ENCODE measurements around the gene TMEM179.

The TMEM179 gene

DNA sequence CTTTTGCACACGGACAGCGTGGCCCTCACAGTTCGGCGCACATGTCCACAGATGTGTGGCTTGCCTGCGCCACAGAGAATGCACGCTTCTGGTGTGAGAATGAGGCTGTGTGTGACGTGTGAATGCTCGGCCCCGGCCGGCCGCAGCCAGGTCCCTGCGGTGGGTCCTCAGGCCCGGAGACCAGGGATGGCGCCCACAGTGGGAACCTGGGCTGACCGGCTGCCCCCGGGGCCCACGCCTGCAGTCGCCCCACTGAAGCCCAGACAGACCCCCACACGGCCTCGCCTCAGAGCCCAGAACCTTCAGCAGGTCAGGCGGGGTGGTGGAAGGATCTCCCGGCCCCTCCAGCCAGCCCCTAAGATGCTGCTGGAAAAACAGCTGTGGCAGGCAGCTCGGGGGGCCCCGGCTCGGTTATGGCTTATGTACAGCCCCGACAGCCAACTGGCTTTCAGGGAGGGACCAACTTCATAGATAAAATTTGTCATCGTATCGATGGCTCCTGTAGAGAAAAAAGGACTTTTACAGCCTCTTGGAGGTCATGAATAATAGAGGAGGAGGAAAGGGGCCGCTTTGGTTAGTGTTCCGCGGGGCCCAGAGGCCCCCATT lies 29.5 kb downstream of the TMEM179 start:
- in situ Hi-C loops (cut with HindIII; ENCODE audit: low sequenced_read_pairs), result no loop called here

DNA sequence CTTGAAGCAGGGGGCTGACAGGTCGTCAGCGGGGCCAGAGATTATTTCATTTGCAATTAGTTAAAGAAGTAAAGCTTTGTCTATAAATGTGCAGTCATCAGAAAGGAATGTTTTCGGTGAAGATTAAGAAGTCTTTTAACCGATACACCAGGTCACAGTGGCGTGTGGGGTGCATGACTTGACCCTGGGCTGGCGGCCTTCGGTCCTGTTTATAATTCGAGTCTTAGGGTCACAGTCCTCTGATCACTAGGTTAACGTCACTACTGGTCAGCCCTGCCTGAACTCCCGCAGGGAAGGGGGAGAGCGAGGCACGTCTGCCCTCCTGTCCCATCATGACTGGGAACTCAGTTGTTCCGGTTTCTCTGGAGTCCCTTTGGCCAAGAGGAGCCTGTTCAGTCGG lies 30.0 kb downstream of the TMEM179 start:
- in situ Hi-C loops (cut with HindIII; ENCODE audit: low sequenced_read_pairs), result no loop called here

DNA sequence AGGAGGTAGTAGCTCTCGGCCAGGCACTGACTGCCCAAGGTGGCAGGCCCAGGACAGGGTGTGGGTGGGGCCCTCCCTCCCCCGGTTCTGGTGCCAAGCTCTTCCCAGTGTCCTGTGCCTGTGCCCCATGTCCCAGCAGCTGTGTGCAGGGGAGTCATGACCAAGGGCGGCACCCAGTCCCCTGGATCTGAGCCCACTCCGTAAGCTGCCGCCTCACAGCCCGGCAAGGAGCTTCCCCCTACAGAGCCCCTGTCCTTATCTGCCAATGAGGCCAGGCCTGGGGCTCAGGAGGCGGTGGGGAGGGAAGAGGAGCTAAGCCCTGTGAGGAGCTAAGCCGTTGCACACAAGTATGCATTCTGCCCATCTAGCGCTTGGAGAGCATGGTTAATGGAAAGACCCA lies 30.6 kb downstream of the TMEM179 start:
- in situ Hi-C loops (cut with HindIII; ENCODE audit: low sequenced_read_pairs), result no loop called here

GRCh38 chr14:104572668-104573067 lies 31.9 kb downstream of the TMEM179 start:
- in situ Hi-C loops (cut with HindIII; ENCODE audit: low sequenced_read_pairs), result no loop called here

DNA sequence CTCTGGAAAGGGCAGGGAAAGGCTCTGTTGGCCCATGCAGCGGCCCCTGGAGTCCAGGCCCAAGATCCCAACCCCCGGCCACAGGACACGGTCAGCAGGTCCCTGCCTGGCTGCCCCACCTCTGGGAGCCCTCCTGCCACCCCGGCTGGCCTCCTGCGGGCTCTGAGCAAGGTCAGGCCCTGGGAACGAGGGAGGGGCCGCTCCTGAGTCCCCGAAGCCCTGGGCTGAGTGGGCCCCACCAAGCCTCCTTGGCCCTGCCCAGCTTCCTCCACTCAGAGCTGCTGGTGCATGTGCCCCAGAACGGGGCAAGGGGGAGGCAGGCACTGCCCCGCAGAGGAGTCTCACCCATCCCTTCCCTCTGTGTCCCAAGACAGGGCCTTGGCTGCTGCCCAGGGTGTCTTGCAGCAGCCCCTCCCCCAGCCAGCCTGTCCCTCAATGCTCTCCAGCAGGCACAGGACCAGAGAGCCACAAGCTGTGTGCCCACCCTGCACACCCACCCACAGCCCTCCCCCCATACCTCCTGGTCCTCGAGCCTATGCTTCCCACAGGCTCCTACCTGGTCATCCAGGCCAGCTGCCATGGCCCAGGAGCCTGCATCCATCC lies 32.4 kb downstream of the TMEM179 start:
- in situ Hi-C loops (cut with HindIII; ENCODE audit: low sequenced_read_pairs), result no loop called here

- in situ Hi-C loops (cut with HindIII; ENCODE audit: low sequenced_read_pairs), result no loop called here
These were observed 33.3 kb downstream of the TMEM179 start for GRCh38 chr14:104571246-104571645.

DNA sequence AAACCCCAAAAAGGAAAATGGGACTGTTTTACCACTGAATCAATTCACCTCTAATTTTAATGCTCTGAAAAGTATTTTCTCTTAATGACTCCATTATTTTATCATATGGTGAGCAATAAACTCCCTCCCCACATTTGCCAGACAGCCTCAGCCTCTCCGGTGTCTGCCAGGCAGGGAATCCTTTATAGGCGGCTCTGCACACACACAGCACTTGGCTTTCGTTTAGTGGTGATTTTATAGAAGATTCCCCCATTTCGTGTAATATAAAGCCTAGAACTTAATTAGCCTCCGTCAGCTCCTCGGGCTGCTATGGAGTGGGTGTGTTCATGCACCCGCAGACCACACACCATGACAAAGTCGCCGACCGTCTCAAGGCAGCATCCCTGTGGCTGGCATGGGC lies 35.1 kb downstream of the TMEM179 start:
- in situ Hi-C loops (cut with HindIII; ENCODE audit: low sequenced_read_pairs), result no loop called here

- in situ Hi-C loops (cut with HindIII; ENCODE audit: low sequenced_read_pairs), result no loop called here
These were observed 36.0 kb downstream of the TMEM179 start for GRCh38 chr14:104568620-104569019.

DNA sequence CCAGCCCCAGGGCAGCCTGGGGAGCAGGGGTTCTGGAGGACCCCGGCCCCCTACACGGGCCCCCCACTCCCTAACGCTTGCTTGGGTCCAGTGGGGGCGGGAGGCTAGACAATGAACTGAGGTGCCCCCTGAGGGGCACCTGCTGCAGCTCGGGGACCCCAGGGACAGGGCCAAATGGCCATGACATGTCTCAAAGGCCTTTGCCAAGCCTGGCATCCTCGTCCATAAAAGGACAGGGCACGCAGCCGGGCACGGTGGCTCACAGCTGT lies 36.7 kb downstream of the TMEM179 start:
- in situ Hi-C loops (cut with HindIII; ENCODE audit: low sequenced_read_pairs), result no loop called here

GRCh38 chr14:104567141-104567956 lies 37.2 kb downstream of the TMEM179 start:
- in situ Hi-C loops (cut with HindIII; ENCODE audit: low sequenced_read_pairs), result no loop called here

GRCh38 chr14:104564744-104565679 lies 39.6 kb downstream of the TMEM179 start:
- in situ Hi-C loops (cut with HindIII; ENCODE audit: low sequenced_read_pairs), result no loop called here

DNA sequence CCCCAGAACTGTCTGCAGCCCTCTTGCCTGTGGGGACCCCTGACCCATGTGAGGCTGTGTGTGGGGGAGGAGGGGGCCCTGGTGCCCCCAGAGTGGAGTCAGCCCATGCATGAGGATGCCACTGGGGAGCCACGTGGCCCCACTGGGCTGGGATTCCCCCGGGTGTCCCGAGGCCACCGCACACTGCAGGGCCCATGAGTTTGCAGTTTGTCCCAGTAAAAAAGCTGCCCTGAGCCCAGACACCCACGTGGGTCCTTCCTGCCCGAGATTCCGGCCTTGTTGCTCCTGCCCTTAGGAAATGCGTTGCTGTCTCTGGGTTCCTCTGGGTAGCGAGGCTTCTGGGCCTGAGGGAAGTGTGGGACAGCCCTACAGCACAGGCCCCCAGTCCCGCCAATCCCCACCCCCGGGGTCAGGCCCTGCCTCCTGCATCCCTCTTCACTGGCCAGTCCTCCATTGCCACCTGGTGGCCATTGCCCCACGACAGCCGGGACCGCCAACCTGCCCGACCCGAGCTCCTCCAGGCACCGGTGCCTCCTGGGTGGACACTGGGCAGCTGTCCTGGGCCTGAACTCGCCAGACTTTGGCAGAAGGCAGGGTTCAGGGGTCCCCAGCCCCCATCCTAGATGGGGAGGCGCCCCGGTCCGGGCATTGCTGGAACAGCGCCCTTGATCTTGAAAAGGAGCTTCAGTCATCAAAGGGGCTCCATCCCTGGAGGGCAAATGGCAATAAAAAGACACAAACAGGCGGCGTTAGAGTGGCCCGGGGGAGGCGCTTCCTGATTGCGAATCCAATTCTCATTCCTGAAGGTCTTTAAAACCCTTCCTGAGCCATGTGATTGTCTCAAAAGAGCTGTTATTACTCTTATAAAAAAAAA lies 40.6 kb downstream of the TMEM179 start:
- in situ Hi-C loops (cut with HindIII; ENCODE audit: low sequenced_read_pairs), result no loop called here

DNA sequence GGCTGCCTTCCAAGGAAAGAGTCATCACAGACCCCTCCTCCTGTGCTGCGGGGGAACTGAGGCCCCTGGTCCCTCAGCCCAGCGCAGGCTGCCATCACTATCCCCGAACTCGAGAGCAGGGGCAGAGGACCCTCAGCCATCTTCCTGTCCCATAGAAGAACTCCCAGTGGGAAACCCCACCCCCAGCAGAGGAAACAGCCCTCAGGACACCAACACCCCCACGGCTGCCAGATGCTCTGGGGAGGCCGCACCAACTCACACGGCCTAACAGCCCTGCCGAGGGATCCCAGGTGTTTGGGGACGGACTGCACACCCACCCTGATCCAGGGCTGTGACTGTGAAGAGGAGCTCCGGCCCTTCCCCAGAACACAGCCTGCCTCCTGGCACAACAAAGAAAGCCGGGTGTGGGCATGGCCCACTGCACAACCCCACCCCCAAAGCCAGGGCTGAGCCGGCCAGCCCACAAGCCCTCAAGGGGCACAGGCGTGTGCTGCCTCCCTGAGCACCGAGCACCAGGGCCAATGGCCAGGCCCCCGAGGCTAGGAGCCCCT lies 41.3 kb downstream of the TMEM179 start:
- in situ Hi-C loops (cut with HindIII; ENCODE audit: low sequenced_read_pairs), result no loop called here

- in situ Hi-C loops (cut with HindIII; ENCODE audit: low sequenced_read_pairs), result no loop called here
These were observed 42.0 kb downstream of the TMEM179 start for GRCh38 chr14:104562606-104563005.

- in situ Hi-C loops (cut with HindIII; ENCODE audit: low sequenced_read_pairs), result no loop called here
These were observed 42.7 kb downstream of the TMEM179 start for GRCh38 chr14:104561632-104562495.

DNA sequence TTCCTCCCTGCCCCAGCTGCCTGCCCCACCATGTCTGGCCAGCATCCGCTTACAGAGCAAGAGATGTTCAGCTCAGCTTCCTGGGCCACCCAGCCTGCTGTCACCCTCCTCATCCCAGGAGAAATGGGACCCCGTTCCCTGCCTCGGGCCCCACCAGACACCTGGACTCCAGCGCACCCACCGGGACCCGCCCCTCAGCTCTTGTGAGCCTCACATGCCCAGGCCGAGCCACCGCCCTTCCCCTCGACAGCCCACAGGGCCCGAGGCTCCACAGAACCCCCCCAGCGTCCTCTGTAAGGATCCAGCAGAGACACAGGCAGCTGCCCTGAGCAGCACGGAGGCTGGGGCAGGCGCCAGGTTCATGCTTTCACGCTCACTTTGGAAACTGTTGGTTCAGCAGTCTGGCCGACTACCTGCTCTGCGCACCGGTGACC lies 43.4 kb downstream of the TMEM179 start:
- in situ Hi-C loops (cut with HindIII; ENCODE audit: low sequenced_read_pairs), result no loop called here

- in situ Hi-C loops (cut with HindIII; ENCODE audit: low sequenced_read_pairs), result no loop called here
These were observed 44.0 kb downstream of the TMEM179 start for GRCh38 chr14:104560586-104560945.

DNA sequence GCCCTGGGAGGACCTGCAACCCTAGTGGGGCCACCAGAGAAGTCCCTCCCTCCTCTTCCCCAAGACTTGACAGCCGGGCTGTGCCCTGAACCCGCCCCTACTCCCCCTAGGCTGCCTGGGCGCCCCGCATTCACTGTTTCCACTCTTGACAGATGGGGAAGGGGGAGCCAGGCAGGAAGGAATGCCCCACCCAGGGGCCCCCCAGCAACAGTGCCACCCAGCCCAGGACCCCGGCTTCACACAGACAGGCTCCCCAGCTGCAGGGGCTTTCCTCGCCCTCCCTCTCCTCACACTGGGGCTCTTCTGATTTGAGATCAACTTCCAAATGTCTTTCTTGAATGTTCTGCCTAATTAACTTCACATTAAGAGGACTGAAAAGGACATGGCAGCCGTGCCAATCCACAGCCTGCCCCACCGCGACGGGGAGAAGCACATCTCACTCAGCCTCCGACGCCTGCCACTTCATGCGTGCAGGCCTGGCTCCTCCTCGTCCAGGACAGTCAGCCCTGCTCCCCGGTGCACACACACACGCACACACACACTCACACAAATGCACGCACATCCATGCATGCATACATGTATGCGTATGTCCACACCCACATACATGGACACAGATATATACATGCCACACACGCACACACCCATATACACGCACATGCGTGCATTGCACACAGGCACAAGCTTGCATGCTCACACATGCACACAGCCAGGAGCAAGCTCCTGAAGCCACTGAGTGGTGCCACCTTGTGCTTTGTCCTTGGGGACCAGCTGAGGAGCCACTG lies 44.6 kb downstream of the TMEM179 start:
- in situ Hi-C loops (cut with HindIII; ENCODE audit: low sequenced_read_pairs), result no loop called here
